ENCODE results near the gene CNEP1R1. TPM values are rescaled to one million over a fixed set of nuclear protein-coding genes. Genes with fewer than 3 reads are reported as not detected.

CNEP1R1 gene
- total RNA-seq, 2 donors from 2014 or later, result 32.6 to 32.8 TPM

GRCh38 chr16:50079397-50080140, 54.5 kb downstream of the CNEP1R1 start:
- Mint-ChIP-seq H3K27ac (peak overlapping the region; percentile 61), H3K27me3 (no peaks in the 10 kb centered on the region), H3K36me3 (ENCODE audit: low read depth) (peaks cover 10% of the 10 kb centered on the region), H3K4me3 (no peak overlapping the region), H3K4me1 (peaks cover 7% of the 10 kb centered on the region)
- DNase-seq (no peak), ATAC-seq (no peak)
- no peaks in the 10 kb centered on the region for H3K9me3 ChIP-seq (ENCODE audit: control insufficient read depth, low read length, poor library complexity, severe bottlenecking)

GRCh38 chr16:50081428-50082018, 56.5 kb downstream of the CNEP1R1 start:
- H3K27me3 Mint-ChIP-seq, result no peaks in the 10 kb centered on the region
- H3K4me1 Mint-ChIP-seq, result peaks cover 7% of the 10 kb centered on the region
- peaks cover 10% of the 10 kb centered on the region for H3K36me3 Mint-ChIP-seq (ENCODE audit: low read depth)
- H3K27ac Mint-ChIP-seq, result no peak overlapping the region
- H3K4me3 Mint-ChIP-seq, result no peak overlapping the region
- H3K9me3 ChIP-seq (ENCODE audit: control insufficient read depth, low read length, poor library complexity, severe bottlenecking), result no peaks in the 10 kb centered on the region
- no peak for ATAC-seq
- no peak for DNase-seq

- Mint-ChIP-seq H3K4me3 (no peak overlapping the region), H3K36me3 (ENCODE audit: low read depth) (peaks cover 9% of the 10 kb centered on the region), H3K27ac (no peak overlapping the region), H3K4me1 (peaks cover 3% of the 10 kb centered on the region), H3K27me3 (no peaks in the 10 kb centered on the region)
- DNase-seq (no peak), ATAC-seq (no peak)
- H3K9me3 ChIP-seq (ENCODE audit: control insufficient read depth, low read length, poor library complexity, severe bottlenecking), result no peaks in the 10 kb centered on the region
Measured at GRCh38 chr16:50083996-50084395, 59.0 kb downstream of the CNEP1R1 start.

- Mint-ChIP-seq H3K4me3 (no peak overlapping the region), H3K27me3 (no peaks in the 10 kb centered on the region), H3K27ac (peak overlapping the region; percentile 34), H3K4me1 (peaks cover 5% of the 10 kb centered on the region), H3K36me3 (ENCODE audit: low read depth) (peaks cover 2% of the 10 kb centered on the region)
- ATAC-seq, result no peak
- no peaks in the 10 kb centered on the region for H3K9me3 ChIP-seq (ENCODE audit: control insufficient read depth, low read length, poor library complexity, severe bottlenecking)
- no peak for DNase-seq
Measured at GRCh38 chr16:50086176-50086575, 61.2 kb downstream of the CNEP1R1 start.

Other genes with a start within 250 kb of the CNEP1R1 start
- gene ZNF423, start 169.1 kb upstream of the CNEP1R1 start, total RNA-seq, result not detected
- 10 to 100 TPM; 10.9 to 12.0 TPM for gene HEATR3, start 40.7 kb downstream of the CNEP1R1 start, total RNA-seq
- 10 to 100 TPM; 21.5 to 23.0 TPM for gene TENT4B, start 128.1 kb downstream of the CNEP1R1 start, total RNA-seq
- 100 to 1,000 TPM; 187 to 203 TPM for gene ADCY7, start 241.3 kb downstream of the CNEP1R1 start, total RNA-seq

All from T-helper 17 cell (primary cell).